D721Med (cell line): ENCODE measurements around the gene POU2F1.
A peak's percentile ranks its signal among the peaks of the same experiment; 100 is the strongest.
"Not testable (repeated sequence)": the region's sequence is repeated elsewhere in the genome, so short reads cannot be mapped to it uniquely, and the experiment has no call there.

Experiments
- DNase-seq: peaks from one replicate; pipeline ENCODE4 v3.0.0; 2011; ENCODE audit warnings: low spot score; ENCODE audit not compliant: insufficient read length
- FAIRE-seq: peaks from 2 replicates; lab custom pipeline; 2011; peaks lifted over from hg19 to GRCh38; lab: Jason Lieb, UNC
- CTCF ChIP-seq: IDR thresholded peaks from 2 replicates; pipeline ENCODE4 v1.5.1; 2012; ENCODE audit warnings: mild to moderate bottlenecking, control low read depth; ENCODE audit not compliant: insufficient read depth; ENCODE audit errors: missing control alignments

The POU2F1 gene

GRCh38 chr1:167232801-167233200 lies 12.1 kb downstream of the POU2F1 start:
- TF ChIP-seq CTCF, result no peak
- DNase-seq, result no peak
- no peak for FAIRE-seq

GRCh38 chr1:167233373-167233772 lies 12.7 kb downstream of the POU2F1 start:
- DNase-seq, result no peak
- no peak for TF ChIP-seq CTCF
- FAIRE-seq, result no peak

GRCh38 chr1:167237000-167237399 lies 16.3 kb downstream of the POU2F1 start:
- DNase-seq, result no peak
- TF ChIP-seq CTCF, result no peak
- FAIRE-seq, result peak; percentile 92

- FAIRE-seq, result peak; percentile 82
- no peak for TF ChIP-seq CTCF
- DNase-seq, result no peak
These were observed 18.0 kb downstream of the POU2F1 start for GRCh38 chr1:167238713-167239112.

- DNase-seq (no peak), FAIRE-seq (peak; percentile 77)
- no peak for TF ChIP-seq CTCF
These were observed 18.6 kb downstream of the POU2F1 start for GRCh38 chr1:167239257-167239656.

GRCh38 chr1:167244244-167244643 lies 23.6 kb downstream of the POU2F1 start:
- TF ChIP-seq CTCF, result no peak
- peak; percentile 16 for FAIRE-seq
- no peak for DNase-seq

GRCh38 chr1:167245168-167245567 lies 24.5 kb downstream of the POU2F1 start:
- DNase-seq, FAIRE-seq: not testable (repeated sequence)

GRCh38 chr1:167246971-167247370 lies 26.3 kb downstream of the POU2F1 start:
- no peak for TF ChIP-seq CTCF
- FAIRE-seq, result no peak
- DNase-seq, result no peak
